Astrocyte of the spinal cord (primary cell): ENCODE measurements around the gene VAV3.

Experiments
- DNase-seq: peaks from one replicate; pipeline ENCODE4 v3.0.0; 2011; ENCODE audit warnings: low read depth, low spot score
- H3K4me3 ChIP-seq: 2 replicates; pipeline ENCODE4 v1.5.1; 2011; ENCODE audit warnings: low read depth, mild to moderate bottlenecking, low read length, moderate library complexity
- CTCF ChIP-seq: IDR thresholded peaks from 2 replicates; pipeline ENCODE4 v1.5.1; 2012; ENCODE audit warnings: low read depth, mild to moderate bottlenecking, low read length, inconsistent platforms
- in situ Hi-C: cut with HindIII; loops from 2 replicates; pipeline ENCODE4 v1.10.0; 2017; ENCODE audit warnings: low sequenced_read_pairs

Gene VAV3

GRCh38 chr1:107817206-107817605 lies 147.8 kb downstream of the VAV3 start:
- no peak for DNase-seq
- in situ Hi-C loops: no loop called here
- TF ChIP-seq CTCF: no peak
- H3K4me3 ChIP-seq: no peak overlapping the region

DNA sequence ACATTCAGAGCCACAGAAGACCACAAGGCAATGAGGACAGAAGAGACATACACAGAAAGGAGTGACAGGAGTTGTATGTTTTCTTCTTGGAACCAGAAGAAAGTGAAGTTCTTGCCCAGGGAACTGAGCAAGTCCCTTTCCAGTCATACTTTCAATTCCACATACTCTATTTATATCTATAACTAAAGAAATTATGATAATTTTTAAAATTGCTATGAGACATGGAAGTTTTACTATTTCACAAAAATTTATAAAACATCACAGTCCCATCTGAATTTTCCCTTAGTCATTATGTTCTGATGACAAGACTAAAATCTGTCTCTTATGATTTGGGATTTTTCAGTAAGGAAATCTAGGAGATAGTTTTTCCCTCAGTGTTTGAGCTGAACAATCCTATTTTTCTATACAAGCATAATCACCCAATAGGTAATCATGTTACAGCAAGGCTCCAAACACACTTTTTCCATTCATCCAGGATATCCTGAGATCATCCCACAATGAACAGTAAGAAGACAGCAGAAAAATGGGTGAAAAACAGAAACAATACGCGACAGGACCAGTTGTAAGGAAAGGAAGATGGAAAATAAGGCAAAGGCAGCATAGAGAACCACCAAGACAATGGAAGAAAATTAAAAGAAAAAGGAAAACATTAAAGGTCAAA lies 154.6 kb downstream of the VAV3 start:
- DNase-seq: no peak
- no peak overlapping the region for H3K4me3 ChIP-seq
- TF ChIP-seq CTCF: no peak
- in situ Hi-C loops: no loop called here

- in situ Hi-C loops: no loop called here
- DNase-seq: no peak
- TF ChIP-seq CTCF: no peak
These were observed 157.1 kb downstream of the VAV3 start for GRCh38 chr1:107807855-107808254.

GRCh38 chr1:107807405-107807804 lies 157.6 kb downstream of the VAV3 start:
- no peak for TF ChIP-seq CTCF
- no peak overlapping the region for H3K4me3 ChIP-seq
- in situ Hi-C loops: no loop called here

More at GRCh38 chr1:107807855-107808254, 157.1 kb downstream of the VAV3 start:
- H3K4me3 ChIP-seq: no peak overlapping the region

DNA sequence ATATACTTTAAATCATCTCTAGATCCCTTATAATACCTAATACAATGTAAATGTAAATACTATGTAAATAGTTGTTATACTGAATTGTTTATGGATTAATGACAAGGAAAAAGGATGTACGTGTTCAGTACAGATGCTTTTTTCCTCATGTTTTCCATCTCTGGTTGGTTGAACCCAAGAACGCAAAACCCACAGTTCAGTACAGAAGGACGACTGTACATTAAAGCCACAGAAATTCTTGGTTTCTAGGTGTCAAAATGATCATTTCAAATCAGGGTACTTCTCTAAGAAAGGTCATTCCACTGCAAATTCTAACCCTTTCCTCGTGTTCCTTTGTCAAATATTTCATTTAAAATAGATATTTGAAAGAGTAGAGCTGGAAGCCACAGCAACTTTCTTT lies 158.1 kb downstream of the VAV3 start:
- DNase-seq: no peak
- no peak for TF ChIP-seq CTCF
- in situ Hi-C loops: no loop called here
- H3K4me3 ChIP-seq: no peak overlapping the region

More at GRCh38 chr1:107807405-107807804, 157.6 kb downstream of the VAV3 start:
- DNase-seq: no peak

DNA sequence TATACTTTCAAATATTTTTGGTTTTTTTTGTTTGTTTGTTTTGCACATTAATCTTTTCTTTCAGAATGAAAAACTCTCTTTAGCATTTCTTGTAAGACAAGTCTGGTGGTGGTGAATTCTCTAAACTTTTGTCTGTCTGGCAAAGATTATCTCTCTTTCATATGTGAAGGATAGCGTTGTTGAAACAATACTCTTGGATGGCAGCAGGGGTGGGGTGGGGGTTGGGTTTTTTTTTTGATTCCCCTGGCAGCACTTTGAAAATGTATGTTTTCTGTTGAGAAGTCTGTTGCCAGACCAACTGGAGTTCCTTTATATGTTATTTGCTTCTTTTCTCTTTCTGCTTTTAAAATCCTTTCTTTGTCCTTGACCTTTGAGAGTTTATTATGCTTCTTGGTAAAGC lies 160.2 kb downstream of the VAV3 start:
- DNase-seq: no peak
- H3K4me3 ChIP-seq: no peak overlapping the region
- in situ Hi-C loops: no loop called here
- no peak for TF ChIP-seq CTCF
